T-helper 9 cell (primary cell): ENCODE data around the gene CLEC6A.
"Not testable (repeated sequence)": the region's sequence is repeated elsewhere in the genome, so short reads cannot be mapped to it uniquely, and the experiment has no call there.

ENCODE experiments used
- DNase-seq: peaks from one replicate; pipeline ENCODE4 v3.0.0-alpha.2; 2020
- total RNA-seq, 2 donors: gene quantifications; one replicate each; lab custom pipeline; 2026; lab: John Stamatoyannopoulos, UW

The CLEC6A gene
- total RNA-seq, result 0 reads per million in 2 donors

GRCh38 chr12:8455727-8456360 is at the start of gene CLEC6A:
CLEC6A (plus strand) TSS chr12:8455962; CDS start chr12:8456112, 150 bp downstream.
- no peak for DNase-seq

GRCh38 chr12:8419576-8419975 is 36.2 kb upstream of the CLEC6A start:
- DNase-seq, result not testable (repeated sequence)

- no peak for DNase-seq
These were observed 35.3 kb upstream of the CLEC6A start for GRCh38 chr12:8420506-8420905.

GRCh38 chr12:8444536-8445278 is 11.1 kb upstream of the CLEC6A start:
- DNase-seq, result not testable (repeated sequence)

DNA sequence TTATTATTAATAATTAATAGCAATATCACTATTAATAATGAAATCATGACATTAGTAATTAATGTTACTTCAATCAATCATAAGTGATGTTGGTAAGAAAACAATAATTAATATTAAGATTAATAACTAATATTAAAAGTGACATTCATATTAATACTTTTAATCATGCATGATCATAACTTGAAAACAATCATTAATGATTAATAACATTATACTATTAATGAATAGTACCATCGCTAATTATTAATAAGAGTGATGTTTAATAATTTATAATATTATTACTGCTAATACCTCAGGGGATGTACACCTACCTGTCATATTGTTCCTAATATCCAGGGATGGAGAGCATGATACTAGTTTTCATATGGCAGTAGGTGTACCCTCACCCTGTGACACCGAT is 10.0 kb upstream of the CLEC6A start:
- no peak for DNase-seq

DNA sequence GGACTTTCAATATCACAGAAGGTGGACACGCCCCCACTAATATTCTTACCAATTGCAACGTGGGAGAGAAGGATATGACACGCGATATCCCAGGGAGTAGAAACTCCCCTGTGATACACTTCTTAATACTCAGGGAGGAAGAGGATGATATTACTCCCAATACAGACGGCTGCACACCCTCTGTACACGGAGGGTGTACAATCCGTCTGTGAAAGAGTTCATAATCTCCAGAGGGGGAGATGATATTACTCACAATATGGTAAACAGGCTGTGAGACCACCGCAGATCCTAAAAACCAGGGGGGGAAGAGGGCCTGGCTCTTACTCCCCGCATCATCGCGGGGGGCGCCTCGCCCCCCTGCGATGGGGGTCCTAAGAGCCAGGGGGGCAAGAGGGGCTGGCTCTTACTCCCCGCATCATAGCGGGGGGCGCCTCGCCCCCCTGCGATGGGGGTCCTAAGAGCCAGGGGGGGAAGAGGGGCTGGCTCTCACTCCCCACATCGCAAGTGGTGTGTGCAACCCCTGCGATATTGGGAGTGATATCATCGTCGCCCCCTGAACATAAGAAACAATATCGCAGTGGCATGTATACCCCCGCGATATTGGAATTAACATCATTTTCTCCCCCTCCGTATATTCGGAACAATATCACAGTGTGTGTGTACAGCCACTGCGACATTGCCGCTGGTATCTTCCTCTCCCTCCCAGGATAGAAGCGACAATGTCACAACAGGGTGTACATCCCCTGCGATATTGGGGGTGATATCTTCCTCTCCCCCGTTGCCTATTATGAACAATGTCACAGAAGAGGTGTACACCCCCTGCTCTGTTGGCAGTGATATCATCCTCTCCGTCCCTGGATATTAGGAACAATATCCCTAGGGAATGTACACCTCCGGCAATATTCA is 8.9 kb upstream of the CLEC6A start:
- DNase-seq, result no peak

GRCh38 chr12:8449355-8449859 is 6.4 kb upstream of the CLEC6A start:
- DNase-seq, result no peak

DNA sequence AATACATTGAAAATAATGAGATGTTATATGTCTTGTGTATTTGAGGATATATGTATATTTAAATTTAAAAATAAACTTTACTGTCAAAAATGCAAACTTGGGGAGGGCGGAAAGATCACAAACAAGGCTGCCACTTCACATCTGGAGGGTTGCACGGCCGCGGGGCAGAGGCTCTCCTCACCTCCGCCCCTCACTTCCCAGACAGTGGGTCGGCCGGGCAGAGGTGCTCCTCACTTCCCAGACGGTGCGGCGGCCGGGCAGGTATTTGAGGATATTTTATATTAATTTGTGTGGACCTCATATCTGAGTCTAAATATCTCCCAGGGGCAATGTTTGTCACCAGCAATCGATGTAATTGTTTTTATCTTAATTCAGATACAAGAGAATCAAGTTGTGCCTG is 3.7 kb upstream of the CLEC6A start:
- no peak for DNase-seq

DNA sequence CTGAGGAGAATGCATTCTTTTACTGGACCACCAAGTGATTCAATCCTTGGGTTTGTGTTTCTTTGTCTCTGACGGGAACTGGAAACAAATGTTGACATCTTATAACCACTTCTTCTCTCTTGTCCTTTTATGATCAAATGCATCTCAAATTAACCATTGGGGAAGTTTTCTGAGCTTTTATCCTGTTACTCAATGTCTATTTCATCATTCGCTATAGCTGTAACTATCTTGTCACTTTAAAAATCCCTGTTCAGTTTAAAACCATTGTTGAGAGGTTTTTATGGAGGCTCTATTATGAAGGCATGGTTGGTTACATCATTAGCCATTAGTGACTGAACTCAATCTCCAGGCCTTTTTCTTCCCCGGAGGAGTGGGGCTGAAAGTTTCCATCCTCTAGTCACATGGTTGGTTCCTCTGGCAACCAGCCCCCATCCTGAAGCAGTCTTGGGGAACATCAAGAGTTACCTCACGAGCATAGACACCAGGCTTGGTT is 2.7 kb upstream of the CLEC6A start:
- no peak for DNase-seq

DNA sequence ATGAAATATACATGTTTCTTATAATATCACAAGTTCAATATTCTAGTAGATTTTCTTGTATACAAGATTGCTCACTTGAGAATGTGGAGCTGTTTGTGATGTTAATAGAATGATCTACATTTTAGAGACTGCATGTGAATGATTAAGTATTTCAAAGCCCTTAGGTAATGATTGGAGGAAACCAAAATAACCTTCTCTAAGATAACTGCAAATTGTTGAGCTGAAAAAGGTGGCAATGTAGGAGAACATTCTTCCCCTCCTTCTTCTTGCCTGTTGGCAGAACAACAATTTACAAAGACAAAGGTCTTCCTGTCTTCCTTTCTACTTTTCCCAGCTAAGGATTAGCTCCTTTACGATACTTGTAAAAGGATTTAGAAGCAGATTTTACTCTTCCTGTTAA is 2.0 kb upstream of the CLEC6A start:
- DNase-seq, result no peak

DNA sequence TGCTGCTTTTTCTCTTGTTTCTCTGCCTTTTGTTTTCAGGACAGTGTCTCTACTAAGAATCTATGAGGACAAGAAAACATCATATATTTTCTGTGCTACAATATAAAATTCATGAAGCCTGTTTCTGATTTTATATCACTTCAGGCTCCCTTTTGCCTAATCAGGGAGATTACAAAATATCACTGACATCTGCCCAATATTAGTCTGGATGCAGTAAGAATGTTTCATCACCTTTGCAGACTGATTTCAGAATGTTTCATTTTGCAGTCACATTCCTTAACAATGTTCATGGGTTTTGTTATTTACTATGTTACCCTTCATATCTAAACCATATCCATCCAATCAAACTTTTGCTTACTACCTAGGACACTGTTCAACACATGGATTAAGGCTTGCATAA is 491 bp upstream of the CLEC6A start:
- DNase-seq, result no peak

DNA sequence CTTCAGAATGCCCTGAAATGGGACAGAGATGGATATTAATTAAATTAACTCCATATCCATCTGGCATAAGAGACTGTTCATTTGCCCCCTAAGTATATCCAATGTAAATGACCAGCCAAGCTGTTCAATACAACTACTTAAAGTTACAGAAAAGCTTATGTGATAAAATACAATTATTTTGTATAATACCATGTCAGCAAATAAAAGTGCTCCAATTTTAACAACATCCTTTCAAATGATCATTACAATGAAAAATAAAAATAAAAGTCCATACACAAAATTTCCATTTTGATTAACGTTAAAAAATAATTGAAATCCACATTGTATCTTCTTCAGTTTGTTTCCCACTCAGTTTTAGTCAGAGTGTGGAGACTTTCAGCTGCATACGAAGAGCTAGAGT is 5.7 kb downstream of the CLEC6A start:
- no peak for DNase-seq

- DNase-seq, result no peak
These were observed 9.7 kb downstream of the CLEC6A start for GRCh38 chr12:8465301-8465996.

- no peak for DNase-seq
These were observed 10.5 kb downstream of the CLEC6A start for GRCh38 chr12:8466241-8466640.

DNA sequence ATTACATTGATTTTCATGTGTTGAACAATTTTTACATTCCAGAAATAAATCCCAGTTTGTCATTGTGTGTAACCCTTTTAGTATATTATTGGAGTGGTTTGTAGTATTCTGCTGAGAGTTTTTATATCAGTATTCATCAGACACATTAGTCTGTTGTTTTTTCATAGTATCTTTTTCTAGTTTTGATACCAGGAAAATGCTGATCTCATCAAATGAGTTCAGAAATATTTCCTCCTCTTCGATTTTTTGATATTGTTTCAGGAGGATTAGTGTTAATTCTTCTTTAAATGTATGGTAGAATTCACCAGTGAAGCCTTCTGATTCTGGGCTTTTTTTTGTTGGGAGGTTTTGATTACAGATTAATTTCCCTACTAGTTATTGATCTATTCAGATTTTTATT is 15.3 kb downstream of the CLEC6A start:
- DNase-seq, result no peak

GRCh38 chr12:8475508-8476203 is 19.9 kb downstream of the CLEC6A start:
- DNase-seq, result no peak

DNA sequence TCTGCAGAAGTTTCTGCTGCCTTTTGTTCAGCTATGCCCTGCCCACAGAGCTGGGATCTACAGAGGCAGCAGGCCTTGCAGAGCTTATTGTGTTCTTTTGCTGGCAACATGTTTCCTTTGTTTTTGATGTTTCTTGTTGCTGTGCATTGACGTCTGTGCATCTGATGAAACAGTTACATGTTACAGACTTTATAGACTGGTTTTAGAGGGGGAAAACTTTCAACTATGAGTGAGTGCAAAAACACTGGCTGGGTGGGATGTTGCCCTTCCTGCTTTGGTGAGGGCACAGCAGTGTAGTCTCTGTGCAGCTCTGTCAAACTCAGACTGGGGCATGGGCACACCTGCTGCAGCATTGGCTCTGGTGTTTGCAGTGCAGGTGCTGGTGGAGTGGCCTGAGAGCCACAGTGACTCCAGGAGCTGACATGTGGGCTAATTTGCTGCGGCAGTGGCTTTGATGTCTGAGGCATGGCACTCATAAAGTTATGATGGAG is 26.9 kb downstream of the CLEC6A start:
- DNase-seq, result no peak

DNA sequence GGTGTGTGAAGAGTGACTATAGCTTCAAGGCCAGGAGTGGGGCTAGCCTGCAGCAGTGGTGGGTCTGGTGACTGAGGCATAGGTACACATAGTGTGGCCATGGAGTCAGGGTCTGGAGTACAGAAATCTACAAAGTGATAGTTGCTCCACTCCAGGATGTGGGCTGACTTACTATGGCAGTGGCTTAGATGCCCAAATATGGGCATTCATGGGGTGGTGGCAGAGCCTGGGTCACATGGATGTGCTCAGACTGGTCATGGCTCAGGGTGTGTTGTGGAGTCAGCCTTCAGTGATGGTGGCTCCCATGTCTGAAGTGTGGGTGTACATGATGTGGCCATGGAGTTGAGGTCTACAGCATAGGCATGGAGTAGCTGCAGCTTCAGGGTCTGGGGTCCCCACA is 27.3 kb downstream of the CLEC6A start:
- no peak for DNase-seq

DNA sequence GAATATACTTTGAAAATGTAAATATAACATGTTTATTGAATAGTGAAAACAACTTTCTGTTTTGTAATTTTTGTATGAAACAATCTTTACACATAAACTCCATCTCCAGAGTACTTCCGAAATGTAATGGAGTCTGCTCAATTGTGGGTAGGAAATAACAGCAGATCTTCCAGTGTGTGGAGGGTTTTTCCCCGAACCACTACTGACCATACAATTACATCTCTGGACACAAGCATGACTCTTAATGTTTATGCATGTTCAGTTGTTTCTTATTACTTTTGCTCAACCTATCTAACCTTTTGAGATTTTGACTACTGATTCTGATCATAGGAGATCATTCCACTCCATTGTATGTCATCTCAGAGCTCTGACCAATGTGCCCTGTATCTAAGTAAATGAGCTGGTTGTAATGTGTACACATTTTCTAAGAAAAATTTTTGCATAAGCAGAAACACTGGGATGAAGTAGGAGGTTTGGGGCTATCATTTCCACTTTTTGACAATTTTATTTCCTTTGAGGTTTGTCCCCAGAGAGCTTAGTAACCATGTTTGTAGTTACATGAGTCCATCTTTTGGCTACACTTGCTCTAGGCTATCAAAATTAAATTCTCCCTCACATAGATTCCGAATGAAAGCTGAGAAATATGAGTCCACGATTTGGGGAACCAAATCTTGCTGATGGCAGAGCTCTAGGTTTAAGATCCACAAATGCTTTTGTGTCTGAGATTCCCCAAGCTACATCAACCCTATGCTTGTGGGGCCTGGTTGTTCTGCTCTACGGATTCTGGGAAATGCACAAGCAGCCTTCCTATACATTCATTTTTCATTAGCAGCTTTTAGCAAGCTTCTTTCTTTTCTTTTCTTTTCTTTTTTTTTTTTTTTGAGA is 36.1 kb downstream of the CLEC6A start:
- DNase-seq, result no peak

DNA sequence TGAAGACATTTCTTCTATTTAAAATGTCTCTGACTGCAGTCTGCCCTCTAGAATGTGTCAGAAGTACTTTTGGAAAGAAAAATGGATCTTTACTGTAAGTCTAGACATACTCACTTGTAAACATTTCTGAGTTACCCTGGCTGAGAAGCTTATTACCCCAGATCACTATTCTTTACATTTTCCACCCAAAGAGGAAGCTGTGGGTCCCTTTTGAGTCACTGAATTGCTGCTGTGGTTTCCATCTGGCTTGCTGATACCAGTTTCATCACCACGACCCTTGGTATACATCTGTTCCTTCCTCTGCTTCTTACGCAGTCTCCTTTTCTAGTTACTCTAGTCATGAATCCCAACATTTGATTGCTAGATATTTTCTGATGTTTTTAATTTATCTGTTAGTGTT is 37.3 kb downstream of the CLEC6A start:
- no peak for DNase-seq

DNA sequence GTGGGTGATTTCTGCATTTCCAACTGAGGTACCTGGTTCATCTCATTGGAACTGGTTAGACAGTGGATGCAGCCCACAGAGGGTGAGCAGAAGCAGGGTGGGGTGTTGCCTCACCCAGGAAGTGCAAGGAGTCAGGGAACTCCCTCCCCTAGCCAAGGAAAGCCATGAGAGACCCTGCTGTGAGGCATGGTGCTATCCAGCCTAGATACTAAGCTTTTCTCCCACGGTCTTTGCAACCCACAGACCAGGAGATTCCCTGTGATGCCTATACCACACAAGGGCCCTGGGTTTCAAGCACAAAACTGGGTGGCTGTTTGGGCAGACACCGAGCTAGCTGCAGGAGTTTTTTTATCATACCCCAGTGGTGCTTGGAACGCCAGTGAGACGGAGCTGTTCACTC is 39.9 kb downstream of the CLEC6A start:
- not testable (repeated sequence) for DNase-seq
